Measurements from ENCODE around the gene CLDN6. TPM values are rescaled to one million over a fixed set of nuclear protein-coding genes. Genes with fewer than 3 reads are reported as not detected.
A peak's percentile ranks its signal among the peaks of the same experiment; 100 is the strongest.

The CLDN6 gene
- total and polyA plus RNA-seq, 4 experiments from 2014 or later: not detected

GRCh38 chr16:3026003-3026378 lies 8.0 kb upstream of the CLDN6 start:
- peak overlapping the region in 1 of 7 donors; percentile 42 for H3K27ac Mint-ChIP-seq
- ChIA-PET CTCF (ENCODE audit: partially characterized antibody) (interaction anchor here (1.1 to 18.6 kb wide), 5 partner anchors 8 to 105 kb away, joined by 5 to 444 read pairs (median 22); partner anchors contain the start of genes CLDN9 and ZNF213), POLR2A (ENCODE audit: partially characterized antibody) (no interaction called here)
- intact Hi-C loops (cut with micrococcal nuclease): loop anchor here (10.0 kb wide), 1 partner anchor 121 kb away; no protein-coding TSS in a partner anchor
- H3K9me3 Mint-ChIP-seq: peaks cover 0 to 1% (median 0%) of the 10 kb centered on the region in 8 donors
- peak overlapping the region in 2 of 8 donors; percentile 26 to 41 for H3K4me3 Mint-ChIP-seq
- peaks cover 3 to 22% of the 10 kb centered on the region in 2 donors for H3K36me3 Mint-ChIP-seq
- H3K36me3 ChIP-seq (ENCODE audit: insufficient read depth, low read length): peaks cover 20% of the 10 kb centered on the region
- DNase-seq: no peak
- no peak overlapping the region for H3K4me3 ChIP-seq (ENCODE audit: low read length in 2 of 2)
- H3K4me1 Mint-ChIP-seq: peaks cover 25 to 62% (median 48%) of the 10 kb centered on the region in 4 donors
- H3K27ac ChIP-seq (ENCODE audit: low read depth, low read length): no peak overlapping the region
- H3K9me3 ChIP-seq (ENCODE audit: control insufficient read depth in 1 of 2, low read length in 2 of 2): no peaks in the 10 kb centered on the region
- peaks cover 4% of the 10 kb centered on the region in 2 donors for H3K27me3 Mint-ChIP-seq
- H3K27me3 ChIP-seq (ENCODE audit: insufficient read depth, low read length): peaks cover 9% of the 10 kb centered on the region
- peaks cover 56% of the 10 kb centered on the region for H3K4me1 ChIP-seq (ENCODE audit: insufficient read depth, low read length)

GRCh38 chr16:3025032-3026002 lies 7.3 kb upstream of the CLDN6 start:
- ChIA-PET CTCF (ENCODE audit: partially characterized antibody) (interaction anchor here (0.7 to 18.6 kb wide), 6 partner anchors 9 to 837 kb away, joined by 3 to 444 read pairs (median 8); partner anchors contain the start of gene CLDN9), POLR2A (ENCODE audit: partially characterized antibody) (interaction anchor here (2.2 to 2.4 kb wide), 3 partner anchors 20 to 109 kb away, joined by 5 to 11 read pairs (median 7); partner anchors contain the start of genes MMP25 and ZNF213)
- intact Hi-C loops (cut with micrococcal nuclease): loop anchor here (10.0 kb wide), 1 partner anchor 121 kb away; no protein-coding TSS in a partner anchor
- peaks cover 20% of the 10 kb centered on the region for H3K36me3 ChIP-seq (ENCODE audit: insufficient read depth, low read length)
- H3K4me3 ChIP-seq (ENCODE audit: low read length in 2 of 2): no peak overlapping the region
- Mint-ChIP-seq H3K36me3 (peaks cover 3 to 22% of the 10 kb centered on the region in 2 donors), H3K9me3 (peaks cover 0 to 1% (median 0%) of the 10 kb centered on the region in 8 donors), H3K27ac (peak overlapping the region in 1 of 7 donors; percentile 42), H3K4me3 (peak overlapping the region in 2 of 8 donors; percentile 12 to 26), H3K4me1 (peaks cover 25 to 69% (median 49%) of the 10 kb centered on the region in 4 donors), H3K27me3 (peaks cover 4% of the 10 kb centered on the region in 2 donors)
- DNase-seq: peak in 1 of 5 donors; percentile 32
- H3K4me1 ChIP-seq (ENCODE audit: insufficient read depth, low read length): peaks cover 61% of the 10 kb centered on the region
- no peak overlapping the region for H3K27ac ChIP-seq (ENCODE audit: low read depth, low read length)
- no peaks in the 10 kb centered on the region for H3K9me3 ChIP-seq (ENCODE audit: control insufficient read depth in 1 of 2, low read length in 2 of 2)
- H3K27me3 ChIP-seq (ENCODE audit: insufficient read depth, low read length): peaks cover 6% of the 10 kb centered on the region

- Histone ChIP-seq H3K36me3 (ENCODE audit: insufficient read depth, low read length) (peaks cover 20% of the 10 kb centered on the region), H3K4me3 (ENCODE audit: low read length in 2 of 2) (peak within 1 kb of the TSS; percentile 38 to 85), H3K9me3 (ENCODE audit: control insufficient read depth in 1 of 2, low read length in 2 of 2) (no peaks in the 10 kb centered on the region), H3K4me1 (ENCODE audit: insufficient read depth, low read length) (peaks cover 56% of the 10 kb centered on the region), H3K27ac (ENCODE audit: low read depth, low read length) (peak within 1 kb of the TSS; percentile 90), H3K27me3 (ENCODE audit: insufficient read depth, low read length) (peaks cover 2% of the 10 kb centered on the region)
- POLR2A ChIA-PET (ENCODE audit: partially characterized antibody): interaction anchor here (0.6 to 5.9 kb wide), 10 partner anchors 7 to 126 kb away, joined by 3 to 89 read pairs (median 6); partner anchors contain the start of genes MMP25, PKMYT1 and ZNF213
- peak; percentile 95 to 97 (median 95) for DNase-seq
- Mint-ChIP-seq H3K27me3 (no peaks in the 10 kb centered on the region), H3K4me1 (peaks cover 22 to 67% (median 45%) of the 10 kb centered on the region in 4 donors), H3K4me3 (peak within 1 kb of the TSS; percentile 87 to 97 (median 93)), H3K9me3 (no peaks in the 10 kb centered on the region), H3K36me3 (peaks cover 3 to 22% of the 10 kb centered on the region in 2 donors), H3K27ac (peak within 1 kb of the TSS; percentile 97 to 99 (median 99))
- CTCF ChIA-PET (ENCODE audit: partially characterized antibody): interaction anchor here (0.9 to 18.6 kb wide), 5 partner anchors 10 to 106 kb away, joined by 3 to 444 read pairs (median 10); partner anchors contain the start of gene CLDN9
- intact Hi-C loops (cut with micrococcal nuclease): loop anchor here (1.0 to 10.0 kb wide), 2 partner anchors 21 to 119 kb away; no protein-coding TSS in a partner anchor
These were observed 5.9 kb upstream of the CLDN6 start, which contains the start of the genes HCFC1R1 and THOC6 for GRCh38 chr16:3023669-3024478. Gene HCFC1R1, minus strand, starts transcription at chr16:3023942. Its CDS starts 1 bp downstream, at chr16:3023941. Gene THOC6, plus strand, starts transcription at chr16:3024035. Its CDS starts 292 bp downstream, at chr16:3024327.

GRCh38 chr16:3023415-3023668 lies 5.4 kb upstream of the CLDN6 start:
- H3K4me3 ChIP-seq (ENCODE audit: low read length in 2 of 2): peak overlapping the region; percentile 38 to 85
- Mint-ChIP-seq H3K9me3 (no peaks in the 10 kb centered on the region), H3K4me1 (peaks cover 21 to 68% (median 44%) of the 10 kb centered on the region in 4 donors)

GRCh38 chr16:3022684-3023414 lies 4.9 kb upstream of the CLDN6 start:
- peaks cover 20% of the 10 kb centered on the region for H3K36me3 ChIP-seq (ENCODE audit: insufficient read depth, low read length)
- H3K27me3 ChIP-seq (ENCODE audit: insufficient read depth, low read length): no peaks in the 10 kb centered on the region
- intact Hi-C loops (cut with micrococcal nuclease): loop anchor here (10.0 kb wide), 1 partner anchor 118 kb away; no protein-coding TSS in a partner anchor
- peak overlapping the region in 1 of 2 donors; percentile 85 for H3K4me3 ChIP-seq (ENCODE audit: low read length in 2 of 2)
- peak overlapping the region; percentile 90 for H3K27ac ChIP-seq (ENCODE audit: low read depth, low read length)
- CTCF ChIA-PET (ENCODE audit: partially characterized antibody): interaction anchor here (1.3 to 18.6 kb wide), 6 partner anchors 8 to 149 kb away, joined by 3 to 444 read pairs (median 13); partner anchors contain the start of gene CLDN9
- POLR2A ChIA-PET (ENCODE audit: partially characterized antibody): interaction anchor here (0.6 to 5.9 kb wide), 11 partner anchors 8 to 136 kb away, joined by 3 to 89 read pairs (median 6); partner anchors contain the start of genes MMP25, PKMYT1 and ZNF213
- Mint-ChIP-seq H3K4me3 (peak overlapping the region; percentile 87 to 97 (median 93)), H3K9me3 (no peaks in the 10 kb centered on the region), H3K27ac (peak overlapping the region; percentile 85 to 99 (median 92)), H3K4me1 (peaks cover 19 to 66% (median 43%) of the 10 kb centered on the region in 4 donors), H3K27me3 (peaks cover 0 to 2% of the 10 kb centered on the region in 2 donors), H3K36me3 (peaks cover 3 to 22% of the 10 kb centered on the region in 2 donors)
- H3K9me3 ChIP-seq (ENCODE audit: control insufficient read depth in 1 of 2, low read length in 2 of 2): no peaks in the 10 kb centered on the region
- H3K4me1 ChIP-seq (ENCODE audit: insufficient read depth, low read length): peaks cover 52% of the 10 kb centered on the region
- DNase-seq: peak in 1 of 5 donors; percentile 60

More at GRCh38 chr16:3023415-3023668, 5.4 kb upstream of the CLDN6 start:
- H3K27ac Mint-ChIP-seq: peak overlapping the region; percentile 92 to 99 (median 98)
- DNase-seq: no peak
- H3K36me3 Mint-ChIP-seq: peaks cover 3 to 22% of the 10 kb centered on the region in 2 donors
- H3K27me3 Mint-ChIP-seq: peaks cover 0 to 2% of the 10 kb centered on the region in 2 donors
- ChIA-PET CTCF (ENCODE audit: partially characterized antibody) (interaction anchor here (0.9 to 18.6 kb wide), 7 partner anchors 8 to 148 kb away, joined by 3 to 444 read pairs (median 4); partner anchors contain the start of gene CLDN9), POLR2A (ENCODE audit: partially characterized antibody) (interaction anchor here (0.6 to 5.9 kb wide), 9 partner anchors 7 to 127 kb away, joined by 3 to 89 read pairs (median 7); partner anchors contain the start of genes MMP25, PKMYT1 and ZNF213)
- peaks cover 50% of the 10 kb centered on the region for H3K4me1 ChIP-seq (ENCODE audit: insufficient read depth, low read length)
- peak overlapping the region; percentile 87 to 97 (median 93) for H3K4me3 Mint-ChIP-seq
- peaks cover 20% of the 10 kb centered on the region for H3K36me3 ChIP-seq (ENCODE audit: insufficient read depth, low read length)
- H3K27me3 ChIP-seq (ENCODE audit: insufficient read depth, low read length): no peaks in the 10 kb centered on the region
- H3K27ac ChIP-seq (ENCODE audit: low read depth, low read length): peak overlapping the region; percentile 90
- H3K9me3 ChIP-seq (ENCODE audit: control insufficient read depth in 1 of 2, low read length in 2 of 2): no peaks in the 10 kb centered on the region
- intact Hi-C loops (cut with micrococcal nuclease): loop anchor here (10.0 kb wide), 1 partner anchor 119 kb away; no protein-coding TSS in a partner anchor
